HL-60/S4 treated with retinoic acid at 250 ng/mL for 4 days and 3 days (cell line): Measurements from ENCODE around the gene SP100.

Experiments used
- in situ Hi-C: fragments of 300-500 bp; cut with MboI; formaldehyde crosslinking; loops from 2 replicates; pipeline ENCODE4 v1.7.0; 2022; ENCODE audit warnings: low sequenced_read_pairs

SP100 gene

GRCh38 chr2:230537531-230537976 lies 121.6 kb downstream of the SP100 start:
- in situ Hi-C loops: no loop called here

- in situ Hi-C loops: no loop called here
These were observed 124.3 kb downstream of the SP100 start for GRCh38 chr2:230540332-230540731.

DNA sequence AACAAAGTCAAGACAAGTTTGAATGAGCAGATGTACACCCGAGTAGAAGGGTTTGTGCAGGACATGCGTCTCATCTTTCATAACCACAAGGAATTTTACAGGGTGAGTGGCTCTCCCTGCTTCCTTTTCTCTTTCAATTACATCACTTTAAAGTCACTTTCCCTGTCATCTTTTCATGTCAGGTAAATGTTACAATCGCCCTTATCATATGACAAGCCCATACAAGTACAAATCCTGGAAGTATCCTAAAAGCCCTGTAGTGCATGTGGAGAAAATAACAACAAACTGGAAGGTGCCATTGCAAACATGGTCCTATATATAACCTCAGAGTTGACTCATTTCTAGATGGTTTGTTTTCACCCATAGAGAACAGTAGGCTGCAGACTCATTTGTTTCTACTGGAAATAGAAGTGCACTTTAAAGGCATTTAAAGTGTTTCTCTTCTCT lies 126.0 kb downstream of the SP100 start:
- in situ Hi-C loops: no loop called here

GRCh38 chr2:230542751-230543150 lies 126.8 kb downstream of the SP100 start:
- in situ Hi-C loops: no loop called here

DNA sequence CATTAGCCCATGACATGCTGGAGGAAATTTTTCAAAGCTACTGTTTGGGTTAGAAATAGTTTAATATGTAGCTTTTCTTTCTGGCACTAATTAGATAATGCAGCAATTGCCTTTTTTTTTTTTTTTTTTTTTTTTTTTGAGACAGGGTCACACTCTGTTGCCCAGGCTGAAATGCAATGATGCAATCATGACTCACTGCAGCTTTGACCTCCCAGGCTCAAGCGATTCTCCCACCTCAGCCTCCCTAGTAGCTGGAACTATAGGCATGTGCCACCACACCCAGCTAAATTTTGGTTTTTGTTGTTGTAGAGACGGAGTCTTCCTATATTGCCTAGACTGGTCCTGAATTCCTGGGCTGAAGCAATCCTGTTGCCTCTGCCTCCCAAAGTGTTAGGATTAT lies 136.2 kb downstream of the SP100 start:
- in situ Hi-C loops: no loop called here

DNA sequence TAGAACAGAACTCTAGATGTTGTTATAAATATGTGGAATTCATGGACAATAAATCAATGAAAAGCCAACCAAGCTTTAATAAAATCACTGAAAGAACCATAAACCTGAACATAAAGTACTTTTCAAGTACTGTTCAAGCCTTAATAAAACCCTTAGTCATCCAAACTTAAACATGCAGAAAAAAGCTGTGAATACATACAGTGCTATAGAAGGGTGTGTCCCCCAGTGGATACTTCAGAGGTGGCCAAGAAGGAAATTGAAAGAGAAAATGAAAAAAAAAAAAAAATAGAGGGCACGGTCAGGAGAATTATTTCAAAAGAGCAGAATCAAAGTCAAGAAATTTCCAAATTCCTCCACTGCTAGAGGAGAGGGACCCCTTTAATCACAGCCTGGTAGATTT lies 141.1 kb downstream of the SP100 start:
- in situ Hi-C loops: no loop called here

- in situ Hi-C loops: no loop called here
These were observed 149.1 kb downstream of the SP100 start for GRCh38 chr2:230564805-230565779.

DNA sequence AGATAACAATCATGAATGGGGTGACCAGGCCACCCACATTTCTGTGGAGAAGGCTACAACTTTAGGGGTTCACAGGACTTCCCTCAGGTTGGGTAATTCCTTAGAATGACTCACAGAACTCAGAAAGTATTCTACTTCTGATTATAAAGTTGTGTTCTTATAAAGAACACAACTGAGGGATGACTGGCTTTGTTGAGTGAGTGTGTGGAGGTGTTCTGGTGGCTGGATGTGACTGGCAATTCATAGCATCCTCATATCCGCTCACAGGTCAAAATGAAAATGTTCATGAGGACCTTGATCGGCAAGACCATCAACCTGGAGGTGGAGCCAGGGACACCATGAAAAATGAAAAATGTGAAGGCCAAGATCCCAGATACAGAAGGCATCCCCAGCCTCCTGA lies 153.3 kb downstream of the SP100 start:
- in situ Hi-C loops: no loop called here

DNA sequence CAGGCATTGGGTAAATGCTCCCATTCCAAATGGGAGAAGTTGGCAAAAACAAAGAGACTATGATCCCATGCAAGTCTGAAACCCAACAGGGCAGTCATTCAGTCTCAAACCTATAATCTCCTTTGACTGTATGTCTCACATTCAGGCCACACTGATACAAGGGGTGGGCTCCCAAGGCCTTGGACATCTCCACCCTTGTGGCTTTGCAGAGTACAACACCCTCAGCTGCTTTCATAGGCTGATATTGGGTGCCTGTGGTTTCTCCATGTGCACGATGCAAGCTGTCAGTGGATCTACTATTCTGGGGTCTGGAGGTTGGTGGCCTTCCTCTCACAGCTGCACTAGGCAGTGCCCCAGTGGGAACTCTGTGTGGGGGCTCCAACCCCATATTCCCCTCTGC lies 155.0 kb downstream of the SP100 start:
- in situ Hi-C loops: no loop called here

DNA sequence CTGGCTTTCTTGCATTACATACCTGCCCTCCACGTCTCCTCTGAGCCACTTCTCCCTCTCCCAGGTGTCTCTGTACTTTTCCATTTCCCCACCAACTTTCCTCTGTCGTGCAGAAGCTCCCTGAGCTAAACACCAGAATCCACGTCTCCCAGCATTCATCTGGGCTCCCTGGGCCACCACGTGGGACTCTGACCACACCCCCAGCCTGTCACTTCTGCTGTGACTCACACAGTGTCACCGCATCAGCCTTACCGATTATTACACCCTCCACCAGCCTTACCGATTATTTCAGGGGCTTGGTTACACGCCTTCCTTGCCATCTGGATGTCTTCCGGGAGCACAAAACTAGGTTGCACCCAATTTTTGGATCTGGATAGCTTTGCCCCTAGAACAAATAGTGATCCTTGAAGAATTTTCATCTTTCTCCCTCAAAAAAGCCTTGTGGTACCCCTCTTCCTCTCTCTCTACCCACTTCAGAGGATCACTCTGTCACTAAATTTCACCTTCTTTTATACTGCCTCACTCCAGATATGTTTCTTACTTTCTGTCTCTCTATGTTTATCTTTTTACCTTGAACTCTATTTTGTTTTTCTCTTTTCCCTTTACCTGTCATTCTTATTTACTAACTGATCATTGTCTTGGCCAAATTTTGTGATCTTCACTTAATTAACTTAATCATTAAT lies 159.8 kb downstream of the SP100 start:
- in situ Hi-C loops: no loop called here

DNA sequence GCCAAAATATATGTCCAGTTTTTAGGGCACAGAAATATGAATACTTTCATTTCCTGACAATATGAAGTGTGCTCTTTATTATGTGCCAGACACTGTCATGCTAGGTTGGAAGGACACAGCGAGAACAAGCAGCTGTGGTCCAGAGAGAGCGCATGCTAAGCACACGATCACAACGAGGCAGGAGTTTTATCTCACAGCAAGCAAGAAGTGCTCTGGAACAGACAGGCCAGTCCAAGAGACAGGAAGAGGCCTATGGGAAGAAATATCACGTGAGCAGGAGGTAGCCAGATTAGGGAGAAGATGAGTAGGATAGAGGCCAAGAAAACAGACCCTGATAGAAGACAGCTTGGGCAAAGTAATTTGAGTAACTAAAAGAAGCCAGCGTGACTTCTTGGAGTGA lies 161.1 kb downstream of the SP100 start:
- in situ Hi-C loops: no loop called here

- in situ Hi-C loops: no loop called here
These were observed 162.1 kb downstream of the SP100 start for GRCh38 chr2:230578106-230578505.

DNA sequence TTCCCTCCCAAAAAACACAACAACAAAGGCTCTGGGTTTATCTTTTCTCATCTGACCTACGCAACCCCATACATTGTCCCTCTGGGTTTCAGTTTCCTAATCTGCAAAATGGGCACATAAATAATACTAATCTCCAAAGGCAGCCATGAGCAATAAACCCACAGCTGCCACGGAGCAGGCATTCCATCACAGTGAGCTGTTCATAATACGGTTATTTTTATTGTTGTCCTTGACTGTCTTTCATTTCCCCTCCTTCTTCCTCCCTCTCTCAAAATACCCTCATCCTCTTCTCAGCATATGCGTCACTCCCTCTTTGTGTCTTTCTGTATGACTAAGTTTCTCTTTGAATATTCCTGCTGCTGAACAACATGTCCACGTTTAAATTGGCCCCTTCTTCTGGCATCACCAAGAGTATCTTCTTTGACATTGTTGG lies 166.9 kb downstream of the SP100 start:
- in situ Hi-C loops: no loop called here

DNA sequence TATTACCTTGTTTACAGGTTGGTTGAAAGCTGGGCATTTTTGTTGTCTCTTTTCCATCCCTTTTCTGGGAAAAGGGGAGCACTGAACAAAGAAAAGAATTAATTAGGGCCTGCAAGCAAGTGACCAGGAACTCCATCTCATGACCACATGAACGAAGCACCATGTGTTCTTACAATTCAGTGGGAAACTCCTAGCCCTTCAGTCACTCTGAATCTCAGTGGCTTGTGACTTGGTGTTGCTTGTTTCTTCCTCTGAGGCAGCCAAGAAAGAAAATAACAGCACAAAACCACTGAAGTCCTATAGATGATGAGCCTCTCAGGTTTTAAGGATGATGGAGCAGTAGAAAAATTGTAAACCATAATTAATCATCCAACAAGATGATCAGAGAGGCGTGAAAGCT lies 167.6 kb downstream of the SP100 start:
- in situ Hi-C loops: no loop called here

- in situ Hi-C loops: no loop called here
These were observed 170.5 kb downstream of the SP100 start for GRCh38 chr2:230586328-230586982.

DNA sequence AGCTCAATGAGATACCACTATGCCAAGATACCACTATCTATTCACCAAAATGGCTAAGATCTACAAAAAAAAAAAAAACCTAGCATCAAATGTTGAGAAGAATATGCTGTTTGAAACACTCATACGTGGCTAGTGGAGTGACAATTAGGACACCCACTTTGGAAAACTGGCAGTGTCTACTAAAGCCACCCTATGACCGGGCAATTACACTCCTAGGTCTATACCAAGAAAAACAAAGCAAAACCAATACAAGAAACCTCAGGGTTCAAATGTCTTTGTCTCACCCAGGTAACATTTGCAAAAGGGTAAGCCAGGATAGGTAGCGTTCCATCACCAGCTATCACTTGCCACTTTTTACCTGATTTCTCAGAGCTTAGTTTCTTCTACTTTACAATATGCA lies 173.0 kb downstream of the SP100 start:
- in situ Hi-C loops: no loop called here

- in situ Hi-C loops: no loop called here
These were observed 173.6 kb downstream of the SP100 start for GRCh38 chr2:230589497-230590015.

DNA sequence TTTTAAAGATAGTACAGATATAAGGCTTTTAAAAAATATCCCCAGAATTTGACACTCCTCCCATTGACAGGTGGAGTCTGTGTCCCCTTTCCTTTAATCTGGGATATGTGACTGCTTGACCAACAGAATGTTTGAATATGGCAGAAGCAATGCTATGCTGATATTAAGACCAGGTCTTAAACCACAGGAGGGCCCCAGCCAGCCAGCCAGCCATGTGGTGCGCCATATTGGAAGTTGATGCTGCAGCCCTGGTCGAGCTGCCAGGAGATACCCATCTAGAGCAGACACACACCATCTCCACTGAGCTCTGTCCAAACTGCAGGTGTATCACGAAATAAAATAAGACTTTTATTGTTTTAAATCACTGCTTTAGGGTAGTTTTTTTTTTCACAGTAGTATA lies 174.3 kb downstream of the SP100 start:
- in situ Hi-C loops: no loop called here

DNA sequence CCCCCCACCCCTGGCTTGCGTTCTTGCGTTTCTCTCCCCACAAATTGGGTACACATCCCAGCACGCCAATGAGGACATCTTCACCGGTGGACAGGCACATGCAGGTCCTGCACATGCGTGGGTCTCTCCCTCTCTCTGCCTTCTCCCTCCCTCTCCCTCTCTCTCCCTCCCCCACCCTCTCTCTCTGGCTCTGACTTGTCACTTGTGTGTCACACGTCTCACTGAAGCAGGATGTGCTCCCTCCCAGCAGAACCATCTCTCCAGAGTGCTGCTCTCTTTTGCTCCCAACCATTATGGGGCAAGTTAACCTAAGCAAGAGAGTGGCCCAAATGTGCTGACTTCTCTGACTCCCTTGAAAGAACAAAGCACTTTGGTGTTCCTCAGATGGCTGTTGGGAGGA lies 175.8 kb downstream of the SP100 start:
- in situ Hi-C loops: no loop called here

- in situ Hi-C loops: no loop called here
These were observed 176.8 kb downstream of the SP100 start for GRCh38 chr2:230592775-230593174.
